GM19463 (cell line): ENCODE data around the gene AFDN.

Experiments
- ATAC-seq: cut with Tn5 transposase; IDR thresholded peaks from one replicate; pipeline ENCODE4 v1.9.1; 2021; ENCODE audit warnings: mild to moderate bottlenecking, moderate library complexity; ENCODE audit not compliant: unreplicated experiment

Gene AFDN

GRCh38 chr6:167795874-167796191 lies 30.9 kb upstream of the AFDN start:
- no peak for ATAC-seq

- no peak for ATAC-seq
These were observed 30.3 kb upstream of the AFDN start for GRCh38 chr6:167796192-167796981.

- no peak for ATAC-seq
These were observed 29.7 kb upstream of the AFDN start for GRCh38 chr6:167797011-167797471.

GRCh38 chr6:167797476-167798265 lies 29.0 kb upstream of the AFDN start:
- ATAC-seq: no peak

GRCh38 chr6:167798453-167798852 lies 28.3 kb upstream of the AFDN start:
- no peak for ATAC-seq

- no peak for ATAC-seq
These were observed 27.5 kb upstream of the AFDN start for GRCh38 chr6:167799033-167799821.

GRCh38 chr6:167800549-167800948 lies 26.2 kb upstream of the AFDN start:
- ATAC-seq: no peak

GRCh38 chr6:167801263-167801662 lies 25.4 kb upstream of the AFDN start:
- no peak for ATAC-seq

- ATAC-seq: no peak
These were observed 24.4 kb upstream of the AFDN start for GRCh38 chr6:167802339-167802738.

GRCh38 chr6:167803816-167804215 lies 22.9 kb upstream of the AFDN start:
- no peak for ATAC-seq

- ATAC-seq: no peak
These were observed 22.3 kb upstream of the AFDN start for GRCh38 chr6:167804281-167805013.

- no peak for ATAC-seq
These were observed 21.2 kb upstream of the AFDN start for GRCh38 chr6:167805349-167806060.

GRCh38 chr6:167806061-167806700 lies 20.5 kb upstream of the AFDN start:
- ATAC-seq: no peak

GRCh38 chr6:167807200-167807599 lies 19.5 kb upstream of the AFDN start:
- ATAC-seq: no peak

GRCh38 chr6:167807756-167808155 lies 19.0 kb upstream of the AFDN start:
- no peak for ATAC-seq

- ATAC-seq: no peak
These were observed 15.7 kb upstream of the AFDN start for GRCh38 chr6:167811040-167811439.

- no peak for ATAC-seq
These were observed 15.1 kb upstream of the AFDN start for GRCh38 chr6:167811442-167812087.

GRCh38 chr6:167812088-167812487 lies 14.6 kb upstream of the AFDN start:
- no peak for ATAC-seq

GRCh38 chr6:167815296-167815980 lies 11.3 kb upstream of the AFDN start:
- ATAC-seq: no peak
